ENCODE data around the gene AHCY.

AHCY gene

GRCh38 chr20:34337982-34338726 lies 35.0 kb upstream of the AHCY start:
- H3K4me3 ChIP-seq (ENCODE audit: low read length) = no peak overlapping the region
- no peaks in the 10 kb centered on the region for H3K27me3 ChIP-seq (ENCODE audit: insufficient read depth, low read length, poor library complexity)
- H2AK5ac ChIP-seq (ENCODE audit: low read length) = no peak overlapping the region
- no CpG with 5 or more reads among the region's 15 CpGs for WGBS (ENCODE audit: extremely low coverage, insufficient coverage, low lambda C conversion rate)
- no peak overlapping the region for H2BK5ac ChIP-seq (ENCODE audit: low read length)
- H4K5ac ChIP-seq (ENCODE audit: low read length) = no peak overlapping the region
- H2BK120ac ChIP-seq (ENCODE audit: low read depth, low read length) = no peak overlapping the region
- H3K18ac ChIP-seq (ENCODE audit: low read length) = no peak overlapping the region
- H3K56ac ChIP-seq (ENCODE audit: low read length) = no peak overlapping the region
- no peak overlapping the region for H4K8ac ChIP-seq (ENCODE audit: low read depth, low read length)
- H3K4me2 ChIP-seq (ENCODE audit: low read length) = no peak overlapping the region
- H3K79me1 ChIP-seq (ENCODE audit: low read length) = no peaks in the 10 kb centered on the region
- H3K36me3 ChIP-seq (ENCODE audit: control insufficient read depth, insufficient read depth, low read length) = no peaks in the 10 kb centered on the region
- no peak overlapping the region for H3K23ac ChIP-seq (ENCODE audit: low read length)
- H3K4ac ChIP-seq (ENCODE audit: low read depth, low read length) = no peak overlapping the region
- H3K9ac ChIP-seq (ENCODE audit: low read length) = no peak overlapping the region
- H3K79me2 ChIP-seq (ENCODE audit: control insufficient read depth, insufficient read depth, low read length) = no peaks in the 10 kb centered on the region
- no peak overlapping the region for H3K27ac ChIP-seq (ENCODE audit: low read depth, low read length)
- DNase-seq = no peak
- H3K4me1 ChIP-seq (ENCODE audit: control insufficient read depth, low read depth, low read length) = no peaks in the 10 kb centered on the region
- H2BK15ac ChIP-seq (replicated peaks; ENCODE audit: low read depth) = no peak overlapping the region

- Histone ChIP-seq H3K18ac (ENCODE audit: low read length) (no peak overlapping the region), H3K79me1 (ENCODE audit: low read length) (no peaks in the 10 kb centered on the region), H3K4me2 (ENCODE audit: low read length) (no peak overlapping the region), H3K4me1 (ENCODE audit: control insufficient read depth, low read depth, low read length) (no peaks in the 10 kb centered on the region), H4K5ac (ENCODE audit: low read length) (no peak overlapping the region), H3K36me3 (ENCODE audit: control insufficient read depth, insufficient read depth, low read length) (no peaks in the 10 kb centered on the region), H3K23ac (ENCODE audit: low read length) (no peak overlapping the region), H3K27me3 (ENCODE audit: insufficient read depth, low read length, poor library complexity) (no peaks in the 10 kb centered on the region), H2AK5ac (ENCODE audit: low read length) (no peak overlapping the region), H3K4ac (ENCODE audit: low read depth, low read length) (no peak overlapping the region), H3K9ac (ENCODE audit: low read length) (no peak overlapping the region), H3K56ac (ENCODE audit: low read length) (no peak overlapping the region), H2BK120ac (ENCODE audit: low read depth, low read length) (no peak overlapping the region), H3K79me2 (ENCODE audit: control insufficient read depth, insufficient read depth, low read length) (no peaks in the 10 kb centered on the region), H2BK15ac (replicated peaks; ENCODE audit: low read depth) (no peak overlapping the region), H2BK5ac (ENCODE audit: low read length) (no peak overlapping the region), H3K27ac (ENCODE audit: low read depth, low read length) (no peak overlapping the region), H4K8ac (ENCODE audit: low read depth, low read length) (no peak overlapping the region), H3K4me3 (ENCODE audit: low read length) (no peak overlapping the region)
- WGBS (ENCODE audit: extremely low coverage, insufficient coverage, low lambda C conversion rate) = no CpG with 5 or more reads among the region's 1 CpG
- no peak for DNase-seq
Measured at GRCh38 chr20:34337544-34337943, 34.4 kb upstream of the AHCY start.

- Histone ChIP-seq H3K4me1 (ENCODE audit: control insufficient read depth, low read depth, low read length) (no peaks in the 10 kb centered on the region), H3K4me2 (ENCODE audit: low read length) (no peak overlapping the region), H3K4ac (ENCODE audit: low read depth, low read length) (no peak overlapping the region), H4K5ac (ENCODE audit: low read length) (no peak overlapping the region), H3K4me3 (ENCODE audit: low read length) (no peak overlapping the region), H3K56ac (ENCODE audit: low read length) (no peak overlapping the region), H2AK5ac (ENCODE audit: low read length) (no peak overlapping the region), H3K18ac (ENCODE audit: low read length) (no peak overlapping the region), H2BK120ac (ENCODE audit: low read depth, low read length) (no peak overlapping the region), H3K36me3 (ENCODE audit: control insufficient read depth, insufficient read depth, low read length) (no peaks in the 10 kb centered on the region), H3K79me1 (ENCODE audit: low read length) (no peaks in the 10 kb centered on the region), H3K79me2 (ENCODE audit: control insufficient read depth, insufficient read depth, low read length) (no peaks in the 10 kb centered on the region), H2BK15ac (replicated peaks; ENCODE audit: low read depth) (no peak overlapping the region), H4K8ac (ENCODE audit: low read depth, low read length) (no peak overlapping the region), H3K9ac (ENCODE audit: low read length) (no peak overlapping the region), H3K27ac (ENCODE audit: low read depth, low read length) (no peak overlapping the region), H2BK5ac (ENCODE audit: low read length) (peak overlapping the region; percentile 28), H3K23ac (ENCODE audit: low read length) (no peak overlapping the region), H3K27me3 (ENCODE audit: insufficient read depth, low read length, poor library complexity) (no peaks in the 10 kb centered on the region)
- WGBS (ENCODE audit: extremely low coverage, insufficient coverage, low lambda C conversion rate) = no CpG with 5 or more reads among the region's 5 CpGs
- no peak for DNase-seq
Measured at GRCh38 chr20:34334654-34335407, 31.7 kb upstream of the AHCY start.

- Histone ChIP-seq H4K5ac (ENCODE audit: low read length) (no peak overlapping the region), H3K36me3 (ENCODE audit: control insufficient read depth, insufficient read depth, low read length) (no peaks in the 10 kb centered on the region), H3K4me1 (ENCODE audit: control insufficient read depth, low read depth, low read length) (no peaks in the 10 kb centered on the region), H3K23ac (ENCODE audit: low read length) (no peak overlapping the region), H2BK15ac (replicated peaks; ENCODE audit: low read depth) (no peak overlapping the region), H2BK5ac (ENCODE audit: low read length) (no peak overlapping the region), H4K8ac (ENCODE audit: low read depth, low read length) (no peak overlapping the region), H2AK5ac (ENCODE audit: low read length) (no peak overlapping the region), H3K4ac (ENCODE audit: low read depth, low read length) (no peak overlapping the region), H3K27me3 (ENCODE audit: insufficient read depth, low read length, poor library complexity) (no peaks in the 10 kb centered on the region), H3K18ac (ENCODE audit: low read length) (no peak overlapping the region), H2BK120ac (ENCODE audit: low read depth, low read length) (no peak overlapping the region), H3K27ac (ENCODE audit: low read depth, low read length) (no peak overlapping the region), H3K4me2 (ENCODE audit: low read length) (no peak overlapping the region), H3K79me2 (ENCODE audit: control insufficient read depth, insufficient read depth, low read length) (no peaks in the 10 kb centered on the region), H3K56ac (ENCODE audit: low read length) (no peak overlapping the region), H3K79me1 (ENCODE audit: low read length) (no peaks in the 10 kb centered on the region), H3K9ac (ENCODE audit: low read length) (no peak overlapping the region), H3K4me3 (ENCODE audit: low read length) (no peak overlapping the region)
- no peak for DNase-seq
- no CpG with 5 or more reads among the region's 4 CpGs for WGBS (ENCODE audit: extremely low coverage, insufficient coverage, low lambda C conversion rate)
Measured at GRCh38 chr20:34333786-34334185, 30.6 kb upstream of the AHCY start.

GRCh38 chr20:34332262-34332920 lies 29.2 kb upstream of the AHCY start:
- H3K79me1 ChIP-seq (ENCODE audit: low read length) = no peaks in the 10 kb centered on the region
- H3K27me3 ChIP-seq (ENCODE audit: insufficient read depth, low read length, poor library complexity) = no peaks in the 10 kb centered on the region
- no peak overlapping the region for H2BK120ac ChIP-seq (ENCODE audit: low read depth, low read length)
- H3K4me1 ChIP-seq (ENCODE audit: control insufficient read depth, low read depth, low read length) = no peaks in the 10 kb centered on the region
- no peak overlapping the region for H2BK5ac ChIP-seq (ENCODE audit: low read length)
- H2BK15ac ChIP-seq (replicated peaks; ENCODE audit: low read depth) = no peak overlapping the region
- H3K56ac ChIP-seq (ENCODE audit: low read length) = peak overlapping the region; percentile 17
- H3K27ac ChIP-seq (ENCODE audit: low read depth, low read length) = no peak overlapping the region
- H3K23ac ChIP-seq (ENCODE audit: low read length) = no peak overlapping the region
- H3K79me2 ChIP-seq (ENCODE audit: control insufficient read depth, insufficient read depth, low read length) = no peaks in the 10 kb centered on the region
- H3K36me3 ChIP-seq (ENCODE audit: control insufficient read depth, insufficient read depth, low read length) = no peaks in the 10 kb centered on the region
- no peak overlapping the region for H4K8ac ChIP-seq (ENCODE audit: low read depth, low read length)
- no peak overlapping the region for H3K4me3 ChIP-seq (ENCODE audit: low read length)
- WGBS (ENCODE audit: extremely low coverage, insufficient coverage, low lambda C conversion rate) = no CpG with 5 or more reads among the region's 19 CpGs
- no peak for DNase-seq
- H3K9ac ChIP-seq (ENCODE audit: low read length) = no peak overlapping the region
- H2AK5ac ChIP-seq (ENCODE audit: low read length) = no peak overlapping the region
- H3K18ac ChIP-seq (ENCODE audit: low read length) = no peak overlapping the region
- no peak overlapping the region for H3K4me2 ChIP-seq (ENCODE audit: low read length)
- H4K5ac ChIP-seq (ENCODE audit: low read length) = no peak overlapping the region
- no peak overlapping the region for H3K4ac ChIP-seq (ENCODE audit: low read depth, low read length)
